GM19035 (cell line): Measurements from ENCODE around the gene CACNB2.

Source experiments
- ATAC-seq: cut with Tn5 transposase; IDR thresholded peaks from one replicate; pipeline ENCODE4 v1.9.1; 2021; ENCODE audit not compliant: unreplicated experiment

CACNB2 gene

GRCh38 chr10:18278181-18278580 lies 138.0 kb downstream of the CACNB2 start:
- ATAC-seq, result no peak

- no peak for ATAC-seq
These were observed 138.9 kb downstream of the CACNB2 start for GRCh38 chr10:18279173-18279572.

GRCh38 chr10:18282094-18282493 lies 141.9 kb downstream of the CACNB2 start:
- ATAC-seq, result no peak

GRCh38 chr10:18290651-18291313 lies 150.6 kb downstream of the CACNB2 start:
- ATAC-seq, result no peak

GRCh38 chr10:18293536-18294510 lies 153.6 kb downstream of the CACNB2 start:
- no peak for ATAC-seq

- ATAC-seq, result no peak
These were observed 154.4 kb downstream of the CACNB2 start for GRCh38 chr10:18294633-18295032.

- no peak for ATAC-seq
These were observed 157.4 kb downstream of the CACNB2 start for GRCh38 chr10:18297659-18298058.

- ATAC-seq, result no peak
These were observed 158.0 kb downstream of the CACNB2 start for GRCh38 chr10:18298256-18298655.

GRCh38 chr10:18303851-18304801 lies 163.9 kb downstream of the CACNB2 start:
- ATAC-seq, result no peak

GRCh38 chr10:18306031-18306430 lies 165.8 kb downstream of the CACNB2 start:
- no peak for ATAC-seq

GRCh38 chr10:18308600-18308999 lies 168.4 kb downstream of the CACNB2 start:
- no peak for ATAC-seq

GRCh38 chr10:18310761-18311160 lies 170.5 kb downstream of the CACNB2 start:
- ATAC-seq, result no peak

GRCh38 chr10:18312374-18313139 lies 172.3 kb downstream of the CACNB2 start:
- peak; percentile 78 for ATAC-seq

- ATAC-seq, result no peak
These were observed 172.9 kb downstream of the CACNB2 start for GRCh38 chr10:18313140-18313530.

- ATAC-seq, result no peak
These were observed 173.4 kb downstream of the CACNB2 start for GRCh38 chr10:18313626-18314025.

GRCh38 chr10:18319628-18320027 lies 179.4 kb downstream of the CACNB2 start:
- no peak for ATAC-seq

- ATAC-seq, result no peak
These were observed 181.1 kb downstream of the CACNB2 start for GRCh38 chr10:18321371-18321770.

GRCh38 chr10:18323916-18324315 lies 183.7 kb downstream of the CACNB2 start:
- ATAC-seq, result no peak

- ATAC-seq, result no peak
These were observed 185.2 kb downstream of the CACNB2 start for GRCh38 chr10:18325410-18325809.

GRCh38 chr10:18325889-18326531 lies 185.8 kb downstream of the CACNB2 start:
- ATAC-seq, result no peak
